WERI-Rb-1 (cell line): ENCODE data around the gene PMF1.

Experiments used
- DNase-seq: peaks from one replicate; pipeline ENCODE4 v3.0.0-alpha.2; 2020
- H3K27ac ChIP-seq: fragments of 250-450 bp; sonication (Bioruptor Pico); 2 replicates; pipeline ENCODE4 v1.5.1; 2020; ENCODE audit warnings: mild to moderate bottlenecking, moderate library complexity
- H3K27me3 ChIP-seq: fragments of 250-450 bp; sonication (Bioruptor Pico); 2 replicates; pipeline ENCODE4 v1.5.1; 2021; ENCODE audit warnings: mild to moderate bottlenecking, low read depth, moderate library complexity; ENCODE audit not compliant: insufficient read depth, severe bottlenecking
- H3K36me3 ChIP-seq: fragments of 250-450 bp; sonication (Bioruptor Pico); 2 replicates; pipeline ENCODE4 v1.5.1; 2020; ENCODE audit warnings: mild to moderate bottlenecking, moderate library complexity
- H3K4me3 ChIP-seq: 2 replicates; pipeline ENCODE4 v1.5.1; 2011; ENCODE audit warnings: low read depth, mild to moderate bottlenecking, control low read depth, low read length
- H3K9me3 ChIP-seq: fragments of 250-450 bp; sonication (Bioruptor Pico); 2 replicates; pipeline ENCODE4 v1.5.1; 2021; ENCODE audit warnings: mild to moderate bottlenecking, moderate library complexity; ENCODE audit not compliant: severe bottlenecking
- TF ChIP-seq, protein P1 (sequence below): IDR thresholded peaks from 2 replicates; pipeline ENCODE4 v1.5.1; 2011; ENCODE audit warnings: low read depth, mild to moderate bottlenecking, control low read depth, inconsistent platforms, low read length

PMF1 gene

DNA sequence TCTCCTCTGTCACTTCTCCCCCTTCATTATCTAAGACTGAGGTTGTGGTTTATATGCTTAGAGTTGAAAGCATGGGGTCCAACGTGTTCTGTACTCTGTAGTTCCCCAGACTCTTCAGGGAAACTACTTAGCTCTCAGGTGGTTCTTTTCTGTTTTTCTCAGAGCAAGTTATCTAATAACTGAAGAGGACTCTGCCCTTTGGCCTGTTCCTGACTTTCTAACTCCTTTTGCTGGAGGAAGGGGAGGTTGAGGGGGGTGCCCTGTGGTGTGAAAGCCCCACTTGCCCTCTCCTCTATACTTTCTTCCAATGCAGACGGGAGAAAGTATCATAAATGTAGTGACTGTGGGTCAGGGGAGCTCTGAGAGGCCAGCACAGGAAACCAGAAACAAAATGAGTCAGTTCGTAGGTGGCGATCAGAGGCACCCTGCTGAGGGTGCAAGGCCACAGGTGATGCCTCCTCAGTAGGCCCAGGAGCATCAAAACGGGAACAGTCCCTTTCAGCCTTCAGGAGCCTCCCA, 13.9 kb upstream of the PMF1 start:
- H3K4me3 ChIP-seq = no peak overlapping the region
- TF ChIP-seq, protein P1, sequence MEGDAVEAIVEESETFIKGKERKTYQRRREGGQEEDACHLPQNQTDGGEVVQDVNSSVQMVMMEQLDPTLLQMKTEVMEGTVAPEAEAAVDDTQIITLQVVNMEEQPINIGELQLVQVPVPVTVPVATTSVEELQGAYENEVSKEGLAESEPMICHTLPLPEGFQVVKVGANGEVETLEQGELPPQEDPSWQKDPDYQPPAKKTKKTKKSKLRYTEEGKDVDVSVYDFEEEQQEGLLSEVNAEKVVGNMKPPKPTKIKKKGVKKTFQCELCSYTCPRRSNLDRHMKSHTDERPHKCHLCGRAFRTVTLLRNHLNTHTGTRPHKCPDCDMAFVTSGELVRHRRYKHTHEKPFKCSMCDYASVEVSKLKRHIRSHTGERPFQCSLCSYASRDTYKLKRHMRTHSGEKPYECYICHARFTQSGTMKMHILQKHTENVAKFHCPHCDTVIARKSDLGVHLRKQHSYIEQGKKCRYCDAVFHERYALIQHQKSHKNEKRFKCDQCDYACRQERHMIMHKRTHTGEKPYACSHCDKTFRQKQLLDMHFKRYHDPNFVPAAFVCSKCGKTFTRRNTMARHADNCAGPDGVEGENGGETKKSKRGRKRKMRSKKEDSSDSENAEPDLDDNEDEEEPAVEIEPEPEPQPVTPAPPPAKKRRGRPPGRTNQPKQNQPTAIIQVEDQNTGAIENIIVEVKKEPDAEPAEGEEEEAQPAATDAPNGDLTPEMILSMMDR = no peak
- no peak for DNase-seq
- no peak overlapping the region for H3K27ac ChIP-seq
- H3K36me3 ChIP-seq = peaks cover 68% of the 10 kb centered on the region
- H3K9me3 ChIP-seq = no peaks in the 10 kb centered on the region
- no peaks in the 10 kb centered on the region for H3K27me3 ChIP-seq

DNA sequence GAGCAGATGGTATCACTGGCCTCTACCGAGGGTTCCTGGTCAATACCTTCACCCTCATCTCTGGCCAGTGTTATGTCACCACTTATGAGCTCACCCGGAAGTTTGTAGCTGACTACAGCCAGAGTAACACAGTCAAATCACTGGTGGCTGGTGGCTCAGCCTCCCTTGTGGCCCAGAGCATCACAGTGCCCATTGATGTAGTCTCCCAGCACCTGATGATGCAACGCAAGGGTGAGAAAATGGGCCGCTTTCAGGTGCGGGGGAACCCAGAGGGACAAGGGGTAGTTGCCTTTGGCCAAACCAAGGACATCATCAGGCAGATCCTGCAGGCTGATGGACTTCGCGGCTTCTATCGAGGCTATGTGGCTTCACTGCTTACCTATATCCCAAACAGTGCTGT, 12.8 kb upstream of the PMF1 start:
- H3K27ac ChIP-seq = no peak overlapping the region
- no peak for DNase-seq
- peaks cover 80% of the 10 kb centered on the region for H3K36me3 ChIP-seq

DNA sequence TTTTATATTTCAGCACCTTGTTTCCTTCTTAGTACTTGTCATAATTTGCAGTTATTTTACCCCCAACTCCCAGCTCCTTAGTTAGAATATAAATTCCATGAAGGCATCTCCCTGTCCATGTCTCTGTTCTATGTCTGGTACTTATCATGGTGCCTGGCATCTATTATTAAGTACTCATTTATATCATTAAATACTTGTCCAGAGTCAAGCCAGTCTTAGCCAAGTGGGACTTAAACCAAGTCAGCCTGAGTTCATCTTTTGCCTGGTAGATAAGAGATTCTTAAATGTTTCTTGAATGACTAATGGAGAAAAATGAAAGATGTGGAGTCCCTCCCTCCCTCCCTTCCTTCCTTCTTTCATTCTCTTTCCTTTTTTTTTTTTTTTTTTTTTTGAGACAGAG, 9.5 kb upstream of the PMF1 start:
- H3K9me3 ChIP-seq = no peaks in the 10 kb centered on the region
- DNase-seq = no peak
- no peak overlapping the region for H3K4me3 ChIP-seq
- peaks cover 88% of the 10 kb centered on the region for H3K36me3 ChIP-seq
- TF ChIP-seq, protein P1 = no peak
- no peak overlapping the region; the same call in 1 of the 2 replicates for H3K27ac ChIP-seq
- no peaks in the 10 kb centered on the region for H3K27me3 ChIP-seq

More for the DNA sequence above, 12.8 kb upstream of the PMF1 start:
- H3K27me3 ChIP-seq = no peaks in the 10 kb centered on the region
- no peaks in the 10 kb centered on the region for H3K9me3 ChIP-seq
- H3K4me3 ChIP-seq = no peak overlapping the region
- TF ChIP-seq, protein P1 = no peak

DNA sequence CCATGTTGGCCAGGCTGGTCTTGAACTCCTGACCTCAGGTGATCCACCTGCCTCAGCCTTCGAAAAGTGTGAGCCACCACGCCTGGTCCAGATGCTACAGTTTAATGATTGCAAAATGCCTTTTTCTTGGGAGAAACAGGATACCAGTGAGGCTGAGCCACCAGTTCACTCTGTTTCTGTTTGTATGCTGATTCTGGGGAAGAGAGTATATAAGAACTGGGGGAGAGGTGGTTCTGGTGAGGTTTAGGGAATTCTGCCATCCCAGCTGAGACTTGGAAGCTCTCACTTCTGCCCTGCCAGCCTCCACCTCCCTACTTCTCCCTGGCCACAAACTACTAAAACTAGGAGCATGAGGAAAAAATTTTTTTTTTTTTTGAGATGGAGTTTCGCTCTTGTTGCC, 8.1 kb upstream of the PMF1 start:
- H3K27me3 ChIP-seq = no peaks in the 10 kb centered on the region
- H3K36me3 ChIP-seq = peaks cover 86% of the 10 kb centered on the region
- H3K27ac ChIP-seq = no peak overlapping the region
- no peak for DNase-seq
- TF ChIP-seq, protein P1 = no peak
- no peak overlapping the region for H3K4me3 ChIP-seq
- no peaks in the 10 kb centered on the region for H3K9me3 ChIP-seq

DNA sequence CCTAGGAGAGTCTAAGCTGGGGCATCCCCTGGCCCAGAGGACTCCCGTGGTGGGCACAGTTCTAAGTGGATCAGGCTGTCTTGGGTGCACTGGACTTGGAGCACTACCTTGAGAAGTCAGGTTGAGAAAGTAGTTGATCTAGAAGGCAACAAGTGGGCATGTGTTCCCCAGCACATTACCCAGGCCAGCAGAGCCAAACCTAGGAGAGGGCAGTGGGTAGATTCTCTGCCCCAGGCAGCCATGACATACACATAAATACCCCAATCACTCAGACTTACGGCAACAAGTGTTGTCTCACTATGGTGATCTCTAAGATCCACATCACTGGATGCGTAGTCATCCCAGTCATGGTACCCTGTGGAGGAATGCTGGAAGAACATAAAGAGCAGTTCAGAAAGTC, 1.6 kb upstream of the PMF1 start:
- Histone ChIP-seq H3K27ac (no peak overlapping the region), H3K36me3 (peaks cover 63% of the 10 kb centered on the region), H3K27me3 (no peaks in the 10 kb centered on the region), H3K4me3 (no peak overlapping the region), H3K9me3 (no peaks in the 10 kb centered on the region)
- DNase-seq = no peak
- TF ChIP-seq, protein P1 = no peak

DNA sequence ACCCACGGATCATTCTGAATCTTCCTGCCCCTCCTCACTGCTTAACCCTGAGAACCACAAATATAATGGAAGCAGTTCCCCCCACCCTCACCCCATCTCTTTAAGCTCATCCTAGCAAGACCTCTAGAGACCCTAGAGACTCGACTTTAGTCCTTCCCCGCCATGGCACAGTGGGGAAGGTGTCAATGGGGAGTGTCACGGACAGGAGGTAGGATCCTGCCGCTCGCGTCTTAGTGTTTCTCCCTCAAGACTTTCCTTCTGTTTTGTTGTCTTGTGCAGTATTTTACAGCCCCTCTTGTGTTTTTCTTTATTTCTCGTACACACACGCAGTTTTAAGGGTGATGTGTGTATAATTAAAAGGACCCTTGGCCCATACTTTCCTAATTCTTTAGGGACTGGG, 677 bp upstream of the PMF1 start:
- no peak for DNase-seq
- Histone ChIP-seq H3K4me3 (peak overlapping the region; percentile 81), H3K9me3 (no peaks in the 10 kb centered on the region), H3K36me3 (peaks cover 56% of the 10 kb centered on the region), H3K27ac (peak overlapping the region; percentile 98), H3K27me3 (no peaks in the 10 kb centered on the region)
- TF ChIP-seq, protein P1 = no peak
